ENCODE results near the gene ELL2.

GRCh38 chr5:95848701-95849100, 113.0 kb downstream of the ELL2 start:
- TF ChIP-seq CTCF (IDR thresholded peaks at IDR 0.05) (no peak), POLR2A (IDR thresholded peaks at IDR 0.05) (no peak)
